ENCODE results near the gene GRIN2C.

The GRIN2C gene

GRCh38 chr17:74804683-74805082 is 55.0 kb downstream of the GRIN2C start:
- Histone ChIP-seq H3K9ac (ENCODE audit: low read length) (no peak overlapping the region), H3K4me2 (ENCODE audit: low read length) (no peak overlapping the region), H3K27me3 (ENCODE audit: insufficient read depth, low read length) (no peaks in the 10 kb centered on the region), H3K9me3 (ENCODE audit: low read length) (no peaks in the 10 kb centered on the region), H3F3A (ENCODE audit: insufficient read depth, low read length) (no peaks in the 10 kb centered on the region), H3K27ac (ENCODE audit: low read depth, low read length, poor library complexity, severe bottlenecking) (no peak overlapping the region), H4K20me1 (ENCODE audit: insufficient read depth, low read length) (no peaks in the 10 kb centered on the region), H3K9me2 (ENCODE audit: low read depth, low read length) (no peaks in the 10 kb centered on the region), H3K79me2 (ENCODE audit: insufficient read depth, low read length) (no peaks in the 10 kb centered on the region), H2AFZ (ENCODE audit: low read length) (no peak overlapping the region), H3K4me3 (ENCODE audit: low read depth, low read length, poor library complexity, severe bottlenecking) (no peak overlapping the region), H3K4me1 (ENCODE audit: insufficient read depth, low read length, severe bottlenecking) (no peaks in the 10 kb centered on the region), H3K36me3 (ENCODE audit: insufficient read depth, low read length) (peaks cover 6% of the 10 kb centered on the region)
- no peak for TF ChIP-seq EZH2 (IDR thresholded peaks at IDR 0.05; ENCODE audit: borderline replicate concordance, low read length)

DNA sequence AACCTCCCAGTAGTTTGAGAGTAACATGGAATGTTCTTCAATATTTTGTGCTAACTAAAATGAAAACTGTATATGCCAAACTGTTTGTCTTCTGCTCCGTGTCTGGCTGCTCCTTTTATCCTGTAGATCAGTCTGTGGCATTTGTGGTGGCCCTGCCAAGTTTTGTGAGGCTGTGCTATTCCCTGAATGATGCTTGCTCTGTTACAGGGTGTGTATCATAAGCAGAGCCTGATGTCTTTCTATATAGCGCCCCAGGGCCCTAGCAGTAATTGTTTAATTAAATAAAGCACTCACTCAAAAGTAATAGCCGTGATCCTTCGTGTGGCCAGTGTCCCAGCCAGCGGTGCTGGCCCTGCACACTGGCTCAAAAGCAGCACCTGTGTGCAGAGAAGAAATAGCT is 55.7 kb downstream of the GRIN2C start:
- no peak overlapping the region for H3K27ac ChIP-seq (ENCODE audit: low read depth, low read length, poor library complexity, severe bottlenecking)
- H3K4me3 ChIP-seq (ENCODE audit: low read depth, low read length, poor library complexity, severe bottlenecking), result no peak overlapping the region
- no peaks in the 10 kb centered on the region for H3F3A ChIP-seq (ENCODE audit: insufficient read depth, low read length)
- TF ChIP-seq EZH2 (IDR thresholded peaks at IDR 0.05; ENCODE audit: borderline replicate concordance, low read length) (no peak), CTCF (IDR thresholded peaks at IDR 0.05; ENCODE audit: low read length) (no peak)
- peaks cover 6% of the 10 kb centered on the region for H3K36me3 ChIP-seq (ENCODE audit: insufficient read depth, low read length)
- no peaks in the 10 kb centered on the region for H3K9me2 ChIP-seq (ENCODE audit: low read depth, low read length)
- H2AFZ ChIP-seq (ENCODE audit: low read length), result no peak overlapping the region
- H3K4me2 ChIP-seq (ENCODE audit: low read length), result no peak overlapping the region
- no peaks in the 10 kb centered on the region for H3K4me1 ChIP-seq (ENCODE audit: insufficient read depth, low read length, severe bottlenecking)
- no peaks in the 10 kb centered on the region for H4K20me1 ChIP-seq (ENCODE audit: insufficient read depth, low read length)
- H3K27me3 ChIP-seq (ENCODE audit: insufficient read depth, low read length), result no peaks in the 10 kb centered on the region
- H3K9ac ChIP-seq (ENCODE audit: low read length), result no peak overlapping the region
- H3K79me2 ChIP-seq (ENCODE audit: insufficient read depth, low read length), result no peaks in the 10 kb centered on the region
- no peaks in the 10 kb centered on the region for H3K9me3 ChIP-seq (ENCODE audit: low read length)

DNA sequence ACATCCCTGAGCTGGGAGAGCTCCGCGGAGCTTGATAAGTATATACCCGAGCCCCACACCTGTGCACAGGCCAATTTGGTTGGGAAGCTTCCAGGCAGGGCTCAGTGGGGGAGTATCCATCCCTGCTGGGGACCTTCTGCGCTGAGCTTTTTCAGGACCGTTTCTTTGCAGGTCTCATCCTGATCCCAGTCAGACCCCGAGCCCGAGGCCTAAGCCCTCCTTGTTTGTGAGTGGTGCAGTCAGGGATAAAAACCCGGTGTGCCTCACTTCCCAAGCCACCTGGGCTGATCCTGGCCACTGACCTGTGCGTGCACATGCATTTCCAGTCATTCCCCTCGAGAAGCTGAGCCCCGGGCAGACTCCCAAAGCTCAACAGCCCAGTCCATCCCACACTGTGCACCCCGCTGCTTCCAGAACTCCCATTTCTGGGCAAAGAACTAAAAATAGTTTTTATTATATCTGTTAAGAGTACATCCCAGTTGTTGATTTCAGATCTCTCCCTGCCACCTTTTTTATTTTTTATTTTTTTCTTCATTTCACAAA is 56.2 kb downstream of the GRIN2C start:
- no peaks in the 10 kb centered on the region for H3K79me2 ChIP-seq (ENCODE audit: insufficient read depth, low read length)
- H3F3A ChIP-seq (ENCODE audit: insufficient read depth, low read length), result no peaks in the 10 kb centered on the region
- H3K27me3 ChIP-seq (ENCODE audit: insufficient read depth, low read length), result no peaks in the 10 kb centered on the region
- H4K20me1 ChIP-seq (ENCODE audit: insufficient read depth, low read length), result no peaks in the 10 kb centered on the region
- no peaks in the 10 kb centered on the region for H3K9me3 ChIP-seq (ENCODE audit: low read length)
- TF ChIP-seq EZH2 (IDR thresholded peaks at IDR 0.05; ENCODE audit: borderline replicate concordance, low read length) (no peak), CTCF (IDR thresholded peaks at IDR 0.05; ENCODE audit: low read length) (no peak)
- H3K4me3 ChIP-seq (ENCODE audit: low read depth, low read length, poor library complexity, severe bottlenecking), result no peak overlapping the region
- no peak overlapping the region for H2AFZ ChIP-seq (ENCODE audit: low read length)
- H3K9ac ChIP-seq (ENCODE audit: low read length), result no peak overlapping the region
- no peak overlapping the region for H3K4me2 ChIP-seq (ENCODE audit: low read length)
- peaks cover 6% of the 10 kb centered on the region for H3K36me3 ChIP-seq (ENCODE audit: insufficient read depth, low read length)
- no peaks in the 10 kb centered on the region for H3K9me2 ChIP-seq (ENCODE audit: low read depth, low read length)
- H3K4me1 ChIP-seq (ENCODE audit: insufficient read depth, low read length, severe bottlenecking), result no peaks in the 10 kb centered on the region
- H3K27ac ChIP-seq (ENCODE audit: low read depth, low read length, poor library complexity, severe bottlenecking), result no peak overlapping the region

- H2AFZ ChIP-seq (ENCODE audit: low read length), result no peak overlapping the region
- no peak overlapping the region for H3K4me2 ChIP-seq (ENCODE audit: low read length)
- no peaks in the 10 kb centered on the region for H3K9me2 ChIP-seq (ENCODE audit: low read depth, low read length)
- H3K4me1 ChIP-seq (ENCODE audit: insufficient read depth, low read length, severe bottlenecking), result no peaks in the 10 kb centered on the region
- H3K27me3 ChIP-seq (ENCODE audit: insufficient read depth, low read length), result no peaks in the 10 kb centered on the region
- peaks cover 6% of the 10 kb centered on the region for H3K36me3 ChIP-seq (ENCODE audit: insufficient read depth, low read length)
- H3K4me3 ChIP-seq (ENCODE audit: low read depth, low read length, poor library complexity, severe bottlenecking), result no peak overlapping the region
- H3K9ac ChIP-seq (ENCODE audit: low read length), result no peak overlapping the region
- no peaks in the 10 kb centered on the region for H3K9me3 ChIP-seq (ENCODE audit: low read length)
- no peak overlapping the region for H3K27ac ChIP-seq (ENCODE audit: low read depth, low read length, poor library complexity, severe bottlenecking)
- TF ChIP-seq CTCF (IDR thresholded peaks at IDR 0.05; ENCODE audit: low read length) (no peak), EZH2 (IDR thresholded peaks at IDR 0.05; ENCODE audit: borderline replicate concordance, low read length) (no peak)
- H3K79me2 ChIP-seq (ENCODE audit: insufficient read depth, low read length), result no peaks in the 10 kb centered on the region
- no peaks in the 10 kb centered on the region for H4K20me1 ChIP-seq (ENCODE audit: insufficient read depth, low read length)
- H3F3A ChIP-seq (ENCODE audit: insufficient read depth, low read length), result no peaks in the 10 kb centered on the region
These were observed 57.8 kb downstream of the GRIN2C start for GRCh38 chr17:74801896-74802295.

Data from OCI-LY1 (cell line).